Measurements from ENCODE around the gene ZNF182. TPM values are rescaled to one million over a fixed set of nuclear protein-coding genes. Genes with fewer than 3 reads are reported as not detected.
"Not testable (repeated sequence)": the region's sequence is repeated elsewhere in the genome, so short reads cannot be mapped to it uniquely, and the experiment has no call there.

ZNF182 gene
- total RNA-seq, 4 donors from 2014 or later = 0.80 to 3.2 (median 1.4) TPM

GRCh38 chrX:47992095-47992380, 11.8 kb downstream of the ZNF182 start:
- intact Hi-C loops (cut with DNase I) = no loop called here
- Histone ChIP-seq H3K27ac (no peak overlapping the region), H3K9me3 (peaks cover 0 to 3% (median 0%) of the 10 kb centered on the region in 3 donors), H3K4me1 (no peaks in the 10 kb centered on the region), H3K4me3 (no peak overlapping the region), H3K27me3 (no peaks in the 10 kb centered on the region), H3K36me3 (peaks cover 0 to 46% (median 0%) of the 10 kb centered on the region in 3 donors)
- DNase-seq = no peak
- TF ChIP-seq POLR2A (IDR thresholded peaks at IDR 0.05) (no peak), CTCF (IDR thresholded peaks at IDR 0.05) (no peak)
- 88 to 100% methylated on average over 1 of the region's 1 CpG for WGBS, 2 donors

GRCh38 chrX:47991263-47992094, 12.3 kb downstream of the ZNF182 start:
- WGBS, 2 donors = 51 to 56% methylated on average over 2 to 5 of the region's 5 CpGs
- Histone ChIP-seq H3K9me3 (peaks cover 0 to 3% (median 0%) of the 10 kb centered on the region in 3 donors), H3K4me1 (no peaks in the 10 kb centered on the region), H3K27me3 (no peaks in the 10 kb centered on the region), H3K4me3 (no peak overlapping the region), H3K36me3 (peaks cover 0 to 46% (median 0%) of the 10 kb centered on the region in 3 donors), H3K27ac (no peak overlapping the region)
- DNase-seq = no peak
- intact Hi-C loops (cut with DNase I) = no loop called here
- TF ChIP-seq POLR2A (IDR thresholded peaks at IDR 0.05) (no peak), CTCF (IDR thresholded peaks at IDR 0.05) (no peak)

GRCh38 chrX:47976254-47977151, 27.3 kb downstream of the ZNF182 start:
- peaks cover 0 to 76% (median 54%) of the 10 kb centered on the region in 3 donors for H3K9me3 ChIP-seq
- intact Hi-C loops (cut with DNase I) = no loop called here
- H3K27me3 ChIP-seq = no peaks in the 10 kb centered on the region
- peaks cover 0 to 52% (median 0%) of the 10 kb centered on the region in 3 donors for H3K36me3 ChIP-seq
- H3K4me1 ChIP-seq = no peaks in the 10 kb centered on the region
- 89 to 98% methylated on average over 6 of the region's 6 CpGs for WGBS, 2 donors
- TF ChIP-seq POLR2A (IDR thresholded peaks at IDR 0.05) = no peak
- no peak for TF ChIP-seq CTCF (IDR thresholded peaks at IDR 0.05)
- DNase-seq = no peak
- no peak overlapping the region for H3K4me3 ChIP-seq
- no peak overlapping the region for H3K27ac ChIP-seq

- peaks cover 0 to 58% (median 49%) of the 10 kb centered on the region in 3 donors for H3K9me3 ChIP-seq
- WGBS, 2 donors = 90 to 94% methylated on average over 3 of the region's 3 CpGs
Observed at GRCh38 chrX:47973235-47973634, 30.6 kb downstream of the ZNF182 start.

GRCh38 chrX:47965526-47965925, 38.3 kb downstream of the ZNF182 start:
- WGBS, 2 donors = 94 to 100% methylated on average over 1 to 3 of the region's 14 CpGs
- DNase-seq; intact Hi-C loops (cut with DNase I); H3K9me3 ChIP-seq; H3K27me3 ChIP-seq; H3K36me3 ChIP-seq; H3K4me3 ChIP-seq; H3K27ac ChIP-seq; H3K4me1 ChIP-seq: not testable (repeated sequence)

More at GRCh38 chrX:47973235-47973634, 30.6 kb downstream of the ZNF182 start:
- Histone ChIP-seq H3K4me1 (no peaks in the 10 kb centered on the region), H3K36me3 (peaks cover 0 to 19% (median 0%) of the 10 kb centered on the region in 3 donors), H3K4me3 (no peak overlapping the region), H3K27ac (no peak overlapping the region), H3K27me3 (no peaks in the 10 kb centered on the region)
- no peak for DNase-seq
- intact Hi-C loops (cut with DNase I) = no loop called here
- TF ChIP-seq POLR2A (IDR thresholded peaks at IDR 0.05) (no peak), CTCF (IDR thresholded peaks at IDR 0.05) (no peak)

- H3K27me3 ChIP-seq; DNase-seq; H3K4me3 ChIP-seq; H3K9me3 ChIP-seq; H3K4me1 ChIP-seq; H3K27ac ChIP-seq; intact Hi-C loops (cut with DNase I); H3K36me3 ChIP-seq: not testable (repeated sequence)
- 50 to 67% methylated on average over 2 to 6 of the region's 6 CpGs for WGBS, 2 donors
Observed at GRCh38 chrX:47961830-47962229, 42.0 kb downstream of the ZNF182 start.

Data from esophagus squamous epithelium (tissue), 5 donors.